GM19240 (cell line): ENCODE data around the gene BTF3.
A peak's percentile ranks its signal among the peaks of the same experiment; 100 is the strongest.
"Not testable (repeated sequence)": the region's sequence is repeated elsewhere in the genome, so short reads cannot be mapped to it uniquely, and the experiment has no call there.

Source experiments
- DNase-seq: peaks from one replicate; pipeline ENCODE4 v3.0.0; 2011; ENCODE audit warnings: low spot score; ENCODE audit not compliant: insufficient read length

The BTF3 gene

DNA sequence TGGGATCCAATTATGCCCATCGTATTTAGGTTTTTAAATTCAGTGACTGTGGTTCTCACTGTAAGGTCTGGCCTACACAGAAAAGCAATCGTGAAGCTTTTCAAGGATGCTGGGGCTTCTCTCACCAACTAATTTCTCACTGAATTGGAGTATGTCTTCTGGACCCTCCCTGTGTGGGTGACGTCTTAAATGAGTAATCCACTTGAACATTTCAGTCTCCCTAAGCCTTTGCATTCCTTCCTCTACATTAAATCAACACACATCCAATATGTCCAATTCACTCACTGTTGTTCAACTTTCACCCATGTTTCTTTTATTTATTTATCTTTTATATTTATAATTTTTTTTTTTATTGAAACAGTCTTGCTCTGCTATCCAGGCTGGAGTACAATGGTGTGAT lies 12.5 kb upstream of the BTF3 start:
- no peak for DNase-seq

DNA sequence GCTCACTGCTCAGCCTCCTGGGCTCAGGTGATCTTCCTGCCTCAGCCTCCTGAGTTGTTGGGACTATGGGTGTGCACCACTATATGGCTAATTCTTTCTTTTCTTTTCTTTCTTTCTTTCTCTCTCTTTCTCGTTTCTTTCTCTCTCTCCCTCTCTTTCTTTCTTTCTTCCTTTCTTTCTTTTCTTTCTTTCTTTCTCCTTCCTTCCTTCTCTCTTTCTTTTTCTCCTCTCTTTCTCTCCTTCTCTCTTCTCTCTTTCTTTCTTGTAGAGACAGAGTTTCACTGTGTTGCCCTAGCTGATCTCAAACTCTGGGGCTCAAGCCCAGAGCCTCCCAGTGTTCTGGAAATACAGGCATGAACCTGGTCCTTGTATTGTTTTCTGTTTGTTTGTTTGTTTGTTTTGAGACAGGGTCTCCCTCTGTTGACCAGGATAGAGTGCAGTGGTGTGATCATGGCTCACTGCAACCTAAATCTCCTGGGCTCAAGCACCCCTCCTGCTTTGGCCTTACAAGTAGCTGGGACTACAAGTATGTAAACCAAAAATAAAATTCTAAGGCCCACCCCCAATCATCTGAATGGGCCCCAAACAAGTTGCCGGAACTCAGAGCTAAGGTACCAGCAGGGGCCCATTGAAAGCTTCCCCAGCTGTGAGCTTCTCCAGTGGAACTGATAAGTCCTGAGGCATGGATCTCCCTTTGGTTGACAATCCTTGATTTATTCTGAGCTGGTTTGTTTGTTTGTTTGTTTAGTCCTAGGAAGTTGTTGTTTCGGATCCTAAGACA lies 11.9 kb upstream of the BTF3 start:
- no peak for DNase-seq

- not testable (repeated sequence) for DNase-seq
Observed at GRCh38 chr5:73487257-73487656, 11.0 kb upstream of the BTF3 start.

GRCh38 chr5:73487815-73488214 lies 10.4 kb upstream of the BTF3 start:
- no peak for DNase-seq

GRCh38 chr5:73488806-73489205 lies 9.4 kb upstream of the BTF3 start:
- DNase-seq = no peak

DNA sequence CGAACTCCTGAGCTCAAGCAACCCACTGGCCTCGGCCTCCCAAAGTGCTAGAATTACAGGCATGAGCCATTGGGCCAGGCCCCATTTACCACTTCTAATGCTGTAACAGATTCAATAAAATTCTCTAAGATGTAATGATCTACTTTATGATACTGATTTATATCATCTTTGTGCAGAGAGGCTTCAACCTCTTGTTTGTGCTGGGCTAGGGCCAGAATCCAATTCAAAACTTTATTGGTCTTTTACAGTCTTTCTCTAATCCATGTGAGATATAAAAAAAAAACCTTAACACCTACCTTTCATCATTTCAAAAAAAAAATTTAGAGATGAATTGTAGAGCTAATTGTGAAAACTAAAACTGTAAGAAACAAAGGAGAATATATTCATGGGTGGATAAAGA lies 8.2 kb upstream of the BTF3 start:
- no peak for DNase-seq

DNA sequence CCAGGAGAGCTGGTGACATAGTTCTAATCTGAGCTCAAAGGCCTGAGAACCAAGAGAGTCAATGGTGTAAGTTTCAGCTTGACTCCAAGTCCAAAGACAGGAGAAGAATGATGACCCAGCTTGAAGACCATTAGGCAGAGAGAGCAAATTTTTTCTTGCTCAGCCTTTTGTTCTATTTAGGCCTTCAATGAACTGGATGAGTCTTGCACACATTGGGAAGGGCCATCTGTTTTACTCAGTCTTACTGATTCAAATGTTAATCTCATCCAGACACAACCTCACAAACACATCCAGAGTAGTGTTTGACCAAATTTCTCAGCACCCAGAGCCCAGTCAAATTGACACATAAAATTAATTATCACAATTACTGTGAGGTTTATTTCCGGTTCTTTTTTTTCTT lies 7.1 kb upstream of the BTF3 start:
- no peak for DNase-seq

DNA sequence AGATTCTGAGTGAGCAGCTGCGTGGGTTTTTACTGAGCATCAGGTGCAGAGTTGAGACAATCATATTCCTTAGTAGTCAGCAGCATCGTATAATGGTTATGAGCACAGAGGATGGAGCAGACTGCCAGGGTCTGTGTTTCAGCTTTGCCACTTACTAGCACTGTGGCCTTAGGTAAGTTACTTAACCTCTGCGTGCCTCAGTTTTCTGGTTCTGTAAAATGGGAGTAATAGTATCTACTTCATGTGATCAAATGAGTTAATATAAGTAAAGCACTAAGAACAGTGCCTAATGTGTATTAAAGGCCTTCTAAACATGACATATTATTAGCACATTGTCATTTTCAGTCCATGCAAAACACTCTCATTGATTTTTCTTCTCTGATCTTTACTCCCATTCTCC lies 4.8 kb upstream of the BTF3 start:
- no peak for DNase-seq

DNA sequence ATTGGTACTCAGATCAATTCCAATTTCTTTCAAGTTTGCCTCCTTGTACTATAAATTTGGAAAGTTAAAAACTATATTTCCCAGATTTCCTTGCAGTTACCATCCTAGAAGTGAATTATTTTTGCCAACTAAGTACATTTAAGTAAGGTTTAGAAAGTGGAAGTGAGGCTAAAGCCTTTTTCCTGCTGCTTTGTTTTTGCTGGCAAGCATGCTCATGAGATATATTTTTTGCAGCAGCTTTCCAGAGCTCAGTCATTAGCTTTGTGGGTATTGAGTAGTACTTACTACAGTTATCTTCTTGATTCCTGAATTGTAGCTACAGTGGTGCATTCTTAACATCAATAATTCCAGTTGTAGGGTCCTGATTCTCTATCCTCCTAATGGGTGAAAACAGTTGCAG lies 3.5 kb upstream of the BTF3 start:
- DNase-seq = no peak

- no peak for DNase-seq
Observed at GRCh38 chr5:73495772-73496335, 2.4 kb upstream of the BTF3 start.

DNA sequence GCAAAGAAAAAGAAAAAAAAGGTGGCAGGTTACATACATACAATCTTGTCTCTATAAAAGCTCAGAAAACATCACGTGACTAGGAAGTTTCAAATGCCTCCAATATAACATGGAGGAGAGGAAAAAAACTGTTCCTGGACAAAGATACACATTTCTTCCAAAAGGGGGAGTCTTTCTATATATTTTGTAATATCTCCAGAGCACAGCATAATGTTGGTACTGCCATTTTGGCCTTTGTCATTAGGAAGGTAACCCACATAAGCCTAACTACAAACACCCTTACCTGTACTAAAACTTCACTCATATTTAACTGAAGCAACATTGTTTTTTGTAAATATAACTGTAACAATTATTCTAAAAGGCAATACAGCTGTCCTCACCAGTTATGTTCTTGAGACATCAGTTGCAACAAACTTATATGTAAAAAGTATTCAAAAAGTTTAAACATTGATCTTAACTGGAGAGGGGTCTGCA lies 1.2 kb upstream of the BTF3 start:
- no peak for DNase-seq

DNA sequence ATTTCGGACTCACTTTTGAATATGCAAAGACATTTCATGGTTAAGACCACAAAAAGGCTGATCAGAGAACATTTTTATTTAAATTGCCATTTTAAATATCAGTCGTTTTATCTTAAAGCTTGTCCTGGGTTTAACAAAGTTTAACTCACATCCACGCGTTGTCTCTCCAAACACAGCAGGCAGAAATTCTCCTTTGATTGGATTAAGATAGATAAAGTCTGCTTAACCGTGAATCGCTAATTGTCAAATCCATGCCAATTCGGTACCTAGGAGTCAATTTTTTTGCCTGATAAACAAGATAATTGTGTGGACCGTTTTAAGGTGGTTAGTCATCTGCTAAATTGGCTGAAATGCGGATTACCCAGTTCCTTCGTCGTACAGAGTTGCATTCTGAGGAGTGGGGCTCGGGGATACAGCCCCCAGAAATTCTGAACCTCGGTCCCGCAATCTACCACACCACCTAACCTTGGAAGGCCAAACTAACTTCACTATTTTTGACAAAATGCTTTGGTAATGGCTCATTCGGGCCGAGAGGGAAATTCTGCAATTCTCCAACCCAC lies 665 bp upstream of the BTF3 start:
- DNase-seq = no peak

GRCh38 chr5:73499187-73499586 lies 945 bp downstream of the BTF3 start:
- DNase-seq = no peak

DNA sequence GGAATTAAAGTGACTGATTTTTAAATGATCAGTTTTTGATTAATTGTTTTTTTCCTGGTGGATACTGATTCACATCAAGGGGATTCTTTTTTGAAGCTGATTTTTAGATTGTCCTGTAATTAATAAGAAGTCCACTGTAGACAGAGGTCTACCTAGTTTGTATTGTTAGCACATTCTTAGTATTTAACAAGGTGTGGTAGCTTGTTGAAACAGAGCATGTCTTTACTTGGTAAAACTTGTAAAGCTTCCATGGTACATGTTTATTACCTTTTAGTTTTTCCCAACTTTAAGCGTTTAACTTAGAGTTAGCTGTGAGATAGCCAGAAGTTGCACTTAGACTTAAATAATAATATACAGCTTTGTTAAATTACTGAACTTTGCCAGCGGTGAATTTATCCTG lies 1.5 kb downstream of the BTF3 start:
- no peak for DNase-seq

DNA sequence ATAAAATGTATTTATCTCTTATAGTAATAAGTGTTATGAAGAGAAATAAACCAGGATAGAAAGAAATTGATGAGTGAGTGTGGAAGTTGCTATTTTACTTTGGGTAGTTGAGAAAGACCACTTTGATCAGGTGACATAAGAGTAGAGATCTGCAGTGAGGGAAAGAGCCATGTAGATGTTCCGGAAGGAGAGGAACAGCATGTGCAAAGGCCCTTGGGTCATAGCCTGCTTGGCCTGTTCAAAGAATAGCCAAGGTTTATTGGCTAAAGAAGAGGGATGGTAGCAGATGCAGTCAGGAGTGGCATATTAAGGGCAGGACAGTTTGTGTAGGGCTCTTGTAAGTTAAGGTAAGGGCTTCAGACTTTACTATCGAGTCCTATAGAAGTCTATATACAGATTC lies 3.2 kb downstream of the BTF3 start:
- DNase-seq = no peak

- no peak for DNase-seq
Observed at GRCh38 chr5:73506459-73506955, 8.3 kb downstream of the BTF3 start.

- no peak for DNase-seq
Observed at GRCh38 chr5:73507062-73507461, 8.8 kb downstream of the BTF3 start.

- DNase-seq = not testable (repeated sequence)
Observed at GRCh38 chr5:73508521-73508920, 10.3 kb downstream of the BTF3 start.

- DNase-seq = no peak
Observed at GRCh38 chr5:73513996-73514395, 15.8 kb downstream of the BTF3 start.

DNA sequence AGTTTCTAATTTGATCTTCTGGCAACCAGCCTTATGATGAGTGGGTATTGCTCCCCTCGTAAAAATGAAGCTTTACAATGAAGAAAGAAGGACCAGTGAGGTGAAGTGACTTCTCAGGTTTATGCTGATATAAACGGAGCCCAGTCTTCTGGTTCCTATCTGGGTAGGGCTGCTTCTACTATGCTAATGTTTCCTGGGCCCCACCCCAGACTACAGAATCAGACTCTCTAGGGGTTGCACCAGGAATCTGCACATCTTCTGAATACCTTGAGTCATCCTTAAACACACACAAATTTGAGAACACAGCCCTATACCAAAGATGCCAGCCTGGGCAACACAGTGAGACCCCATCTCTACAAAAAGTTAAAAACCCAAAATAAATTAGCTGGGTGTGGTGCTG lies 16.2 kb downstream of the BTF3 start:
- DNase-seq = no peak

- DNase-seq = no peak
Observed at GRCh38 chr5:73515232-73515631, 17.0 kb downstream of the BTF3 start.

- peak; percentile 82 for DNase-seq
Observed at GRCh38 chr5:73519531-73520283, 21.5 kb downstream of the BTF3 start.
